Stimulated activated naive CD8-positive, alpha-beta T cell treated with anti-CD3 and anti-CD28 coated beads, Interleukin-15, amount 100 ng/mL, for 72 hours (primary cell): ENCODE results near the gene ATOH7.
A peak's percentile ranks its signal among the peaks of the same experiment; 100 is the strongest.
"Not testable (repeated sequence)": the region's sequence is repeated elsewhere in the genome, so short reads cannot be mapped to it uniquely, and the experiment has no call there.

Source experiments
- ATAC-seq: fragments of 150-1000 bp; cut with Tn5 transposase; 2 replicates; pipeline ENCODE4 v1.10.0; 2021; ENCODE audit warnings: mild to moderate bottlenecking, moderate library complexity
- DNase-seq, 2 donors: peaks; one replicate each; pipeline ENCODE4 v3.0.0; 2021 to 2022
- H3K27ac Mint-ChIP-seq, 2 donors: one replicate each; pipeline ENCODE4 v1.8.0; 2022; ENCODE audit warnings: mild to moderate bottlenecking in 2 of 2, mixed read lengths in 2 of 2, moderate library complexity in 2 of 2
- H3K27me3 Mint-ChIP-seq: one replicate; pipeline ENCODE4 v1.8.0; 2022; ENCODE audit warnings: mixed read lengths
- H3K4me1 Mint-ChIP-seq: one replicate; pipeline ENCODE4 v1.8.0; 2022; ENCODE audit warnings: mild to moderate bottlenecking, mixed read lengths
- H3K4me3 Mint-ChIP-seq, 2 donors: one replicate each; pipeline ENCODE4 v1.8.0; 2022; ENCODE audit warnings: mild to moderate bottlenecking in 2 of 2, mixed read lengths in 2 of 2, moderate library complexity in 1 of 2
- H3K9me3 Mint-ChIP-seq, 2 donors: one replicate each; pipeline ENCODE4 v1.8.0; 2022; ENCODE audit warnings: mixed read lengths in 2 of 2

Gene ATOH7

DNA sequence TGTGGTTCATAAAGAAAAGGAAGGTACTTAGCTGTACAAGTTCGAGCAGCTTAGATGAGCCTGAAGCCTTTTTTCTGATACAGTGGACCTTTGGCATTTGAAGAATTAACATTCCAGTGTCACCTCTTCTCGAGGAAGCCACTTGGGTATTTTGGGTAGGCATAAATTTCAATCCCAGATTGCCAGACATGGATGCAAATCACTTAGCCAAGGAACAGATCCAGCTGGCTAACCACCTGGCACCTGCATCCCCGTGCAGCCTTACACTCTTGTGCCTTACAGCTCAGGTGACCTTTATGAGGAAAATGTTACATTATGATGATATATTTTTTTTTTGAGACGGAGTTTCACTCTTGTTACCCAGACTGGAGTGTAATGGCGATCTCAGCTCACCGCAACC is 16.0 kb upstream of the ATOH7 start:
- Mint-ChIP-seq H3K9me3 (no peaks in the 10 kb centered on the region), H3K4me3 (no peak overlapping the region), H3K4me1 (peaks cover 8% of the 10 kb centered on the region), H3K27me3 (no peaks in the 10 kb centered on the region), H3K27ac (no peak overlapping the region)
- DNase-seq (no peak), ATAC-seq (no peak)

DNA sequence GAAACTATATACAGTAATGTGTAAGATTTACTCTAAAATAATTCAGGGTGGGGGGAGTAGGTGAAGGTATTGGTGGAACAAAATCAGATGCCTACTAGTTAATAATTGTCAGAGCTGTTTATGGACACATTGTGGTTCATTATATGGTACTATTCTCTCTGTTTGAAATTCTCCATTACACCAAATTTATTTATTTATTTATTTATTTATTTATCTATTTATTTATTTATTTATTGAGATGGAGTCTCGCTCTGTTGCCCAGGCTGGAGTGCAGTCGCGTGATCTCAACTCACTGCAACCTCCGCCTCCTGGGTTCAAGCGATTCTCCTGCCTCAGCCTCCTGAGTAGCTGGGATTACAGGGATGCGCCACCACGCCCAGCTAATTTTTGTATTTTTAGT is 14.5 kb upstream of the ATOH7 start:
- DNase-seq, H3K27me3 Mint-ChIP-seq, H3K9me3 Mint-ChIP-seq, H3K4me3 Mint-ChIP-seq, H3K27ac Mint-ChIP-seq, H3K4me1 Mint-ChIP-seq, ATAC-seq: not testable (repeated sequence)

DNA sequence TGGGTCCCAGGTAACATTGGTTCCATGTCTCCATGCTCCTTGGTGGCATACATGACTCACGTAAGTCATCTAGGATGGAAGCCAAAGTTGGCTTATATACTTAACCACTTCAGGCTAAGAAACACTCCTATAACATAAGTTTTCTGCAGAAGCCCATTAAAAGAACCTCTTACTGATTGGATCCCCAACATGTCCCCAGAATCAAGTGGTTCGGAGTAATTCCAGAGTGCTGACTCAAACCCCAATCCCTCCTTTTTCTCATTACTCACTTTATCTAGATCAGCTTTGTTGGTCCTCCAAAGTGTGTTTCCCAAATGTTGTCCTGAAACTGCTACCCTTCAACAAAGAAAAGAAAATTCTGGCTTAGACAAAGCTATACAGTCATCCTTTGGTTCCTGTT is 10.1 kb upstream of the ATOH7 start:
- ATAC-seq (no peak), DNase-seq (no peak)
- Mint-ChIP-seq H3K9me3 (no peaks in the 10 kb centered on the region), H3K4me3 (no peak overlapping the region), H3K27me3 (no peaks in the 10 kb centered on the region), H3K27ac (no peak overlapping the region), H3K4me1 (no peaks in the 10 kb centered on the region)

DNA sequence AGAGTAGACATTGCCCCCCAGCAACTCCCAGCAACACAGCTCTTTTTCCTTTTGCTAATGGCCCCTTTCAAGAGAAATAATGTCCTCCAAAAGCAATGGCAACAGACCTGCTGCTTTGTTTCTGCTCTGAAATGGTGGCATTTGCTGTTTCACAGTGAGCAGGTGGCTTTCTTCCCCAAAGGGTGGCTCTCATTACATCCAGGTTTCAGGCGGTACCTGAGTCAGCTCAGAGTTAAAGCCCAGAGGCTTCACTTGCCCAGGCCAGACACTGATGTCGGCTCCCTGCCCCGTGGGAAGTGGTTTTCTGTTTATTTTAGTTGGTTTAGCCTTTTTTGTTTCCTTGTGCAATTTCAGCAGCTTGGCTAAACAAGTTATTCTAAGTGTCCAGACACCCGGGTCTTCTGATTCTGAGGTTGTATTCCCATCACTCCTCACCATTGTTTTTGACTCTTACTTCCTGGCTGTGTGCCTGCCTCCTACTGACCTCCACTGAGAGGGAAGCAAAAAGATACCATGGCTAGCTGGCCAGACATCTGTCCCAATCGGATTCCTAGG is 7.8 kb upstream of the ATOH7 start:
- H3K4me3 Mint-ChIP-seq = no peak overlapping the region
- DNase-seq = no peak
- no peaks in the 10 kb centered on the region for H3K4me1 Mint-ChIP-seq
- H3K27me3 Mint-ChIP-seq = no peaks in the 10 kb centered on the region
- ATAC-seq = no peak
- H3K27ac Mint-ChIP-seq = no peak overlapping the region
- no peaks in the 10 kb centered on the region for H3K9me3 Mint-ChIP-seq

DNA sequence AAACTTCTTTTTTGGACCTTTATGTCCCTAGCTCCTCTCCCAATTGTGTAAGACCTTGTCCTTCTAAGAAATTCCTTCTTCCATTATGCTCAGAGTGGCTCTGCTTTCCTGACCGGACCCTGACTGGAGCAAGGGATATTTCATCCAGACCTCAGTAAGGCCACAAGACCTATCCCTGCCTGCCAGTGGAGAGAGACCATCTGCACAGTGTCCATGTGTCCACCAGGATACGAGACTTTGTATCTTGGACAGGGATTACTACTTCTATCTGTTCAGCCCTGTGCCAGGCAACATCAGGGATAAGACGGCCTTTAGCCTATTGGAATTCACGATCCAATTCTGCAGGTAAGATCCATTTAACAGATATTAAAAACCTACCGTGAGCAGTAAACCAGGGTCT is 7.2 kb upstream of the ATOH7 start:
- no peak for ATAC-seq
- Mint-ChIP-seq H3K4me1 (no peaks in the 10 kb centered on the region), H3K27me3 (peaks cover under 1% of the 10 kb centered on the region), H3K9me3 (no peaks in the 10 kb centered on the region), H3K4me3 (no peak overlapping the region), H3K27ac (no peak overlapping the region)
- DNase-seq = no peak

DNA sequence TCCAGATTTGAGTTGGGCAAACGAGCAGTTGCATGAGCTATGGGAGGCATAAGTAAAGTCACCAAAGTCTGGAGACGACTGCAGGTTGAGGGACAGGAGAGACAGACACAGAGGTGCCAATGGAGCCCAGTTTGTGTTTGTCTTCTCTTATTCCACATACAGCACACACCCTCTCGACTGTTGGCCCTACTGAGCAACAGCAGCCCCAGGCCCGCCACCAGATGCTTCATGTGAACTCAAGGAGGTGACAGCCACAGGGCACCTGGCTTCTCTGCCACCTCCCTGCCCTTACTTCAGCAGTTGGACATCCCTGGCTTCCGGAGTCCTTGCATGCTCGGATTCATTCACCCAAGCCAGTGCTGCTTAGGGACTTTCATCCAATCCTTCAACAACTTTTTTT is 6.5 kb upstream of the ATOH7 start:
- Mint-ChIP-seq H3K4me1 (no peaks in the 10 kb centered on the region), H3K27me3 (peaks cover 8% of the 10 kb centered on the region), H3K4me3 (no peak overlapping the region), H3K27ac (no peak overlapping the region), H3K9me3 (no peaks in the 10 kb centered on the region)
- no peak for ATAC-seq
- DNase-seq = no peak

DNA sequence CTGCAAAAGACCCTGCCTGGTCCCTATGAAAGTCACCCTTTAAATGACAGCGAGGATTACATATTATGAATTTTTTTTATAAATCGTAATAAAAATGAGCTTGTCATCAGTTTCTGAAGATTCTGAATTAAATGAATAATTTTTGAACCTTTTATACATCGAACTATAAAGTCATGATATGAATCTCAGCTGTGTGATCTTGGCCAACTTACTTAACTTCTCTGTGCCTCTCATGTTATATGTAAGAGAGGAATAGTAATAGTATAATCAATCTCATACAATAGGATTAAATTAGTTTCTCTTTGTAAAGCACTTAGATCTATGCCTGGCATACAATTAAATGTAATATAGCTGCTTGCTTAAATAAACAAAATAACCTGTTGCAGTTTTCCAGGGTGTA is 5.3 kb upstream of the ATOH7 start:
- Mint-ChIP-seq H3K27ac (no peak overlapping the region), H3K4me3 (no peak overlapping the region), H3K4me1 (no peaks in the 10 kb centered on the region), H3K27me3 (peaks cover 17% of the 10 kb centered on the region), H3K9me3 (no peaks in the 10 kb centered on the region)
- no peak for DNase-seq
- no peak for ATAC-seq

DNA sequence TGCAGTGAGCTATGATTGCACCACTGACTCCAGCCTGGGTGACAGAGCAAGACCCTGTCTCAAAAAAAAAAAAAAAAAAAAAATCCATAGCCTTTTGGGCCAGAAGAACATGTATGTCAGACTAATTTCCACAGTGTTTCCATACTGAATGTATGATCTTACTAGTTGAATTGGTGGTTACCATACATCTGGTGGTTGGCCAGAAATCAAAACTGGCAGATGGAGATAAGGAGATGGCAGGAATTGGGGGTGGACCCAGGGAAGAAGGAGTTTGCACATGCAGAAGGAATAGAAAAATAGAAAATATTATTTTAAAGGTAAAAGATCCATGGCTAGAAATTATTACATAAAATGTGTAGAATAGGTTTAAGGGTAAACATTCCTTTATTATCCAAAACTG is 3.7 kb upstream of the ATOH7 start:
- H3K27me3 Mint-ChIP-seq = peaks cover 33% of the 10 kb centered on the region
- H3K4me3 Mint-ChIP-seq = no peak overlapping the region
- H3K9me3 Mint-ChIP-seq = no peaks in the 10 kb centered on the region
- DNase-seq (no peak), ATAC-seq (no peak)
- no peak overlapping the region for H3K27ac Mint-ChIP-seq
- H3K4me1 Mint-ChIP-seq = peaks cover 12% of the 10 kb centered on the region

DNA sequence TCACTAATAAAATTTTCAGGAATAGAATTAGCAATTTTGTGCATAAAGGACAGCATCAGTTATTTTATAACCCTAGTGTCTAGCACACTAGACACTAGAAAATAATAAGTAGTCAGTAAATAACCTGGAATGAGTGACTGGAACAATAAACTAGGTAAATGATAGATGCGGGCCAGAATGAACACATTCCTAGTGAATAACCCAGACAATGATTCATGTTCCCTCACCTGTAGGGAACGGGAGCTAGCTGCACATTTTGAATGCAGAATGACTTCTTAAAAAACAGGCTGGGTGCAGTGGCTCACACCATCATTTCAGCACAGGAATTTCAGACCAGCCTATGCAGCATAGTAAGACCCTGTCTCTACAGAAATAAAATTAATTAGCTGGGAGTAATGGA is 3.2 kb upstream of the ATOH7 start:
- H3K27me3 Mint-ChIP-seq = peaks cover 35% of the 10 kb centered on the region
- no peak for ATAC-seq
- no peak overlapping the region for H3K4me3 Mint-ChIP-seq
- no peak overlapping the region for H3K27ac Mint-ChIP-seq
- peaks cover 12% of the 10 kb centered on the region for H3K4me1 Mint-ChIP-seq
- no peaks in the 10 kb centered on the region for H3K9me3 Mint-ChIP-seq
- no peak for DNase-seq

DNA sequence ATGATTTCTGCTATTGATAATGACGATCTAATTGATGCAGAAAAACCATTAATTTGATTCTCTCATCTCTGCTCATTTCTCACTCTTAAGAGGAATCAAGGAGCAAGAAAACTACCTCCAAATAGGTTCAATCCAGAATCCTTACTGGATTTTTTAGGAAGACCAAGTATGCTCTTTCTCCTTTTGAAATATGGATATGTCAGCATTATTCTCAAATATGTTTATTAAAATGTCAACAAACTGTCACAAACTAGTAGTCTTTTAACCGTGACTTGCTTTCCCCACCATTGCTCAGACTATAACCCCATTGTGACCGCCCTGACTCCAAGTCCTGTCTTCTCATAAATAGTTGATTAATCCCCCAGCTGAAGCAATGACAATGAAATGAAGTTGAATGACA is 1.1 kb upstream of the ATOH7 start:
- no peak for ATAC-seq
- peaks cover 51% of the 10 kb centered on the region for H3K27me3 Mint-ChIP-seq
- no peak for DNase-seq
- H3K4me3 Mint-ChIP-seq = no peak overlapping the region
- no peak overlapping the region for H3K27ac Mint-ChIP-seq
- peaks cover 12% of the 10 kb centered on the region for H3K4me1 Mint-ChIP-seq
- H3K9me3 Mint-ChIP-seq = no peaks in the 10 kb centered on the region

DNA sequence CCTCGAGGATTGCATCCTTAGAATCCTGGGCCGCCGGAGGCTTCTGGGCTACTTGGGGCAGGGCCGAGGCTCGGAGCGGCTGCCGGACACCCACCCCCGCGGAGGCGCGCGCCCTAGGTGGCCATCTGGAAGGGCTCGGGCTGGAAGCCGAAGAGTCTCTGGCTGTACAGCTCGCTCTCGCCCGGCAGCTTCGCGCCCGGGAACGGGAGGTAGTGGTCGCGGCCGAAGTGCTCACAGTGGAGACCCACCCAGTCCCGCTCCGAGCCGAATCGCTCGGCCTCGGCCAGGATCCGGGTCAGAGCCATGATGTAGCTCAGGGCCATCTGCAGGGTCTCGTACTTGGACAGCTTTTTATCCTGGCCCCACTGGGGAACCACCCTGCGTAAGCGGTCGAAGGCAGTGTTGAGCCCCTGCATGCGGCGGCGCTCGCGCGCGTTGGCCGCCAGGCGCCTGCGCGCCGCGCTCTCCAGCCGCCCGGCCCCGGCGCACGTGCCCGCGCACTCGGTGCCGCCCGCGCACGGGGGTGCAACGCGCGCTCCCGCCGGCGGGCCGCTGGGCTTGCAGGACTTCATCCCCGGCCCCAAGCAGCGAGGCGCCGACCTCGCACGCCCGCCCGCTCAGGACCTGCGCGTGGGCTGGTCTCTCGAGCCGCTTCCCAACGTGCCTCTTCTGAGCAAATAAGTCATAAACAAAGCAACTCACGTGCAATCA is 652 bp downstream of the ATOH7 start:
- DNase-seq = peak; percentile 51 to 52
- peak; percentile 93 for ATAC-seq
- H3K27me3 Mint-ChIP-seq = peaks cover 56% of the 10 kb centered on the region
- H3K27ac Mint-ChIP-seq = no peak overlapping the region
- no peaks in the 10 kb centered on the region for H3K9me3 Mint-ChIP-seq
- peaks cover 12% of the 10 kb centered on the region for H3K4me1 Mint-ChIP-seq
- H3K4me3 Mint-ChIP-seq = peak overlapping the region; percentile 82

DNA sequence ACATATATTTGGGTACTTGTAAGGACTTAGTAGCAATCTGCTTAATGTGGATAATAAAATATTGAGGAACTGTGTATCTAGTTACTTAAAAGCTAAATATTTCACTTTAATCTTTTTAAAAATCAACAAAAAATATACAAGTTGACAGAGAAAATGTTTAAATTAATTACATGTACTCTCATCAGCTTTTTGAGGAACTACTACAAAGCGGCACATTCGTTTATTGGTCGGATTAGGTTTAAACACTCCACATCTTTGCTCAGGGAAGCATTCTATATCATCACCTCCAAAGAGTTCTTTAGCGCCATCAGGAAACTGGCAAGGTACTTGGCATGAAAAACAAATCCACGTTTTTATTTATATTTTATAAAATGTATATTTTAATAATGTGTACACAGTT is 1.6 kb downstream of the ATOH7 start:
- ATAC-seq = no peak
- Mint-ChIP-seq H3K4me1 (peaks cover 12% of the 10 kb centered on the region), H3K4me3 (no peak overlapping the region), H3K27ac (no peak overlapping the region), H3K27me3 (peaks cover 56% of the 10 kb centered on the region), H3K9me3 (no peaks in the 10 kb centered on the region)
- DNase-seq = no peak

DNA sequence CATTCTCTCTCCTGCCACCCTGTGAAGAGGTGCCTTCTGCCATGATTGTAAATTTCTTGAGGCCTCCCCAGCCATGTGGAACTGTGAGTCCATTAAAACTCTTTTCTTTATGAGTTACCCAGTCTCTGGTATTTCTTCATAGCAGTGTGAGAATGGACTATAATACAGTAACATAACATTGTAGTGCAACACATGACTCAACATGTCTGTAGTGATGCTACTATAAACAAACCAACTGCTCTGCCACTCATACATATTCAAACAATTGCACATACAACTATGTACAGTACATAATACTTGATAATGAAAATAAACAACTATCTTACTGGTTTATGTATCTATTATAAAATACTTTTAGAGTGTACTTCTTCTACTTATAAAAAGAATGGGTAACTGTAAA is 7.1 kb downstream of the ATOH7 start:
- Mint-ChIP-seq H3K4me3 (no peak overlapping the region), H3K4me1 (no peaks in the 10 kb centered on the region), H3K9me3 (no peaks in the 10 kb centered on the region), H3K27ac (no peak overlapping the region), H3K27me3 (peaks cover 21% of the 10 kb centered on the region)
- ATAC-seq = no peak
- DNase-seq = no peak

DNA sequence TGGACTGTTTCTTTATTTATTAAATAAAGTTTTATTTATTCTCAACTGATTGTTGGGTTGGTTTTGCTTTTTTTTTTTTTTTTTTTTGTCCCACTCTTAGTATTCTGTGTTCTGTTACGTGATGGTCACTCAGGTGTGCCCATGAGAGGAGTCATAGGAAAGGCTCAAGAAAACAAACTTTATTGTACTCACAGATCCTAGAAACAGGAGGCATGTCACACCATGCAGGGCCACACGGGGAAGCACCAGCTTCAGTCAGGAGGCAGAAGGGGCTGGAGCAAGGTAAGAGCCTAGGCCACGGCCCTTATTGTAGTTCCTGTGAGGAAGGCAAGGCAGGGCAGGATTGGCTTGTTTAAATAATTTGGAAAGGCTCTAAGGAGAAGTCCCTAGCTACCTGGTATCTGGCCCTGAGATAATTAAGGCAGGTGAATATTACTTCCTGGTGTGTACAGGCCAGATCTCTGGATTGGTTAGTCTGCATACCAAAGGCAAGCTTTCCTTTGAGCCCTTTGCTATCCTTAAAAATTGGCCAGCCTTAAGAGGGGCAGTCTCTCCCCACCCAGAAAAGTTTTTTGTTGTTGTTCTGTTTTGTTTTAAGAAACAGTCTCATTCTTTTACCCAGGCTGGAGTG is 8.3 kb downstream of the ATOH7 start:
- peak; percentile 56 for ATAC-seq
- no peaks in the 10 kb centered on the region for H3K9me3 Mint-ChIP-seq

DNA sequence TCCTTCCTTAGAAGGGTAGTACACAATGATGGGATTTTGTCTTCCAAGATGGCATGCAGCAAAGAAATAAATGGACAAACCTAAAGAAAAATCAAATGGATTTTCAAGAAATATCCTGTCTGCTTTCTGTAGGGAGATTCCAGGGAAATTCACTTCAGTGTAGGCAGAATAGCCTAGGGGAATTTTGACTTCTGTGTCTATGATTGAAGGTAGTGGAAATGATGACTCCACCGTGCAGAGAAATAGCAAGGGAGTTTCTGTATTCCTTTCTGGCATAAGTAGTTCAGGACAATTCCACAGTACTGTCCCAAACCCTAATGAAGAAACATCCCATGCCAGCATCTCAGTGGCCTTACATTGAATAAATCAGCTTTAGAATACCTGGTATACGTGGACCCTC is 9.5 kb downstream of the ATOH7 start:
- DNase-seq (no peak), ATAC-seq (no peak)
- Mint-ChIP-seq H3K4me1 (no peaks in the 10 kb centered on the region), H3K27ac (no peak overlapping the region), H3K27me3 (no peaks in the 10 kb centered on the region), H3K9me3 (no peaks in the 10 kb centered on the region), H3K4me3 (no peak overlapping the region)

More for the DNA sequence above, 8.3 kb downstream of the ATOH7 start:
- Mint-ChIP-seq H3K4me1 (no peaks in the 10 kb centered on the region), H3K27me3 (peaks cover 11% of the 10 kb centered on the region), H3K4me3 (no peak overlapping the region), H3K27ac (no peak overlapping the region)
- DNase-seq = no peak

DNA sequence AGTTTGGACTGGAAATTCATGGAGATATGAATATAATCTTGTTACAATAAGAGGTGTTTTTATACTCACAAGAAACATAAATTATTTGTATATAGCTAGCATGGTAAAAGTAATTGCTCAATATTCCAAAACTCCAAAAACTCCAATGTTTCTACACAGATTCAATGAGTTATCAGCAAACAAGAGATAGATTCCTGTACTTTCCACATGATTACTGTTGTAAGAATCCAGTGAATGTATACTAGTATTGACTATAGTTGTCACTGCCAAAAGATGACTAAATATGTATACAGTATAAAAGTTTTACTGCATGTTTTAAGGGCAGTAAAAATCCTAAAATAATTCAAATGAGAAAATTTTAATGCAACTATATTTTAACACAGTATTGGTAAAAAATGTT is 10.7 kb downstream of the ATOH7 start:
- Mint-ChIP-seq H3K4me3 (no peak overlapping the region), H3K4me1 (no peaks in the 10 kb centered on the region)

DNA sequence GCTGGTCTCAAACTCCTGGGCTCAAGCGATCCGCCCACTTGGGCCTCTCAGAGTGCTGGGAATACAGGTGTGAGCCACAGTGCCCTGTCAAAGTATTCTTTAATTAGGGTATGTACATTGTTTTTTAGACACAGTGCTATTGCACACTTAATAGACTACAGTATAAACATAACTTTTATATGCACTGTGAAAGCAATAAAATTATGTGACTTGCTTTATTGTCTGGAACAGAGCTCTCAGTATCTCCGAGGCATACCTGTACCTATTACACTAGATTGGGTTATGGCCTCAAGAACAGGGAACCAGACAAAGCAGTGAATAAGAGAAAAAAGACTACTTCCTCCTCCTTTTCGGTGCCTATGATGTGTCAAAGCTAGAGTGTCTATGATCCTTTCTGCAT is 13.1 kb downstream of the ATOH7 start:
- H3K4me1 Mint-ChIP-seq = no peaks in the 10 kb centered on the region
- ATAC-seq = no peak
- no peak overlapping the region for H3K4me3 Mint-ChIP-seq

More for the DNA sequence above, 10.7 kb downstream of the ATOH7 start:
- Mint-ChIP-seq H3K9me3 (no peaks in the 10 kb centered on the region), H3K27ac (no peak overlapping the region), H3K27me3 (no peaks in the 10 kb centered on the region)
- no peak for DNase-seq
- ATAC-seq = no peak

More for the DNA sequence above, 13.1 kb downstream of the ATOH7 start:
- no peak for DNase-seq
- Mint-ChIP-seq H3K27me3 (no peaks in the 10 kb centered on the region), H3K9me3 (no peaks in the 10 kb centered on the region), H3K27ac (no peak overlapping the region)
